Right lobe of liver (tissue), 4 donors: ENCODE measurements around the gene DTNB.
"Not testable (repeated sequence)": the region's sequence is repeated elsewhere in the genome, so short reads cannot be mapped to it uniquely, and the experiment has no call there.

Experiments
- POLR2A ChIP-seq: fragments of 450-650 bp; IDR thresholded peaks from one replicate; pipeline ENCODE4 v1.6.1; 2017; ENCODE audit warnings: antibody characterized with exemption, mild to moderate bottlenecking
- TF ChIP-seq, protein P1 (sequence below), 4 donors: fragments of 200-600 bp in 3 of 4; fragments of 450-650 bp in 1 of 4; IDR thresholded peaks; one replicate each; pipeline versions ENCODE4 v1.5.1 to v1.8.0; 2016 to 2022; ENCODE audit warnings: antibody characterized with exemption in 4 of 4, mild to moderate bottlenecking in 2 of 4
- donor health status: DM: no; HTN: no; CAD: no.
- donor health status: DM: no; HTN: no; CAD: no.
- donor health status: DM: no; HTN: yes; CAD: no.

GRCh38 chr2:25413409-25413808, 260.0 kb downstream of the DTNB start:
- TF ChIP-seq POLR2A: not testable (repeated sequence)
- TF ChIP-seq, protein P1, sequence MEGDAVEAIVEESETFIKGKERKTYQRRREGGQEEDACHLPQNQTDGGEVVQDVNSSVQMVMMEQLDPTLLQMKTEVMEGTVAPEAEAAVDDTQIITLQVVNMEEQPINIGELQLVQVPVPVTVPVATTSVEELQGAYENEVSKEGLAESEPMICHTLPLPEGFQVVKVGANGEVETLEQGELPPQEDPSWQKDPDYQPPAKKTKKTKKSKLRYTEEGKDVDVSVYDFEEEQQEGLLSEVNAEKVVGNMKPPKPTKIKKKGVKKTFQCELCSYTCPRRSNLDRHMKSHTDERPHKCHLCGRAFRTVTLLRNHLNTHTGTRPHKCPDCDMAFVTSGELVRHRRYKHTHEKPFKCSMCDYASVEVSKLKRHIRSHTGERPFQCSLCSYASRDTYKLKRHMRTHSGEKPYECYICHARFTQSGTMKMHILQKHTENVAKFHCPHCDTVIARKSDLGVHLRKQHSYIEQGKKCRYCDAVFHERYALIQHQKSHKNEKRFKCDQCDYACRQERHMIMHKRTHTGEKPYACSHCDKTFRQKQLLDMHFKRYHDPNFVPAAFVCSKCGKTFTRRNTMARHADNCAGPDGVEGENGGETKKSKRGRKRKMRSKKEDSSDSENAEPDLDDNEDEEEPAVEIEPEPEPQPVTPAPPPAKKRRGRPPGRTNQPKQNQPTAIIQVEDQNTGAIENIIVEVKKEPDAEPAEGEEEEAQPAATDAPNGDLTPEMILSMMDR (IDR thresholded peaks at IDR 0.05): not testable (repeated sequence)
